ENCODE measurements around the gene LMCD1. TPM values are rescaled to one million over a fixed set of nuclear protein-coding genes. Genes with fewer than 3 reads are reported as not detected.

Gene LMCD1
- total and polyA plus RNA-seq, 2 donors: 7.8 to 34.7 TPM

GRCh38 chr3:8499181-8499611 is 2.4 kb upstream of the LMCD1 start:
- 73% methylated on average over 1 of the region's 1 CpG for WGBS
- no peak overlapping the region for H3K27ac ChIP-seq (ENCODE audit: low read depth in 1 of 2, low read length in 1 of 2)
- H3K4me3 ChIP-seq (ENCODE audit: low read length in 2 of 2): no peak overlapping the region
- H3K36me3 ChIP-seq (ENCODE audit: control insufficient read depth in 2 of 2, insufficient read depth in 2 of 2, low read length in 1 of 2): no peaks in the 10 kb centered on the region
- H3K4me1 ChIP-seq (ENCODE audit: control insufficient read depth in 2 of 2, insufficient read depth in 2 of 2, low read length in 2 of 2): peaks cover 0 to 9% of the 10 kb centered on the region in 2 donors
- no peaks in the 10 kb centered on the region for H3K9me3 ChIP-seq (ENCODE audit: control insufficient read depth in 2 of 2, insufficient read depth in 1 of 2, low read length in 1 of 2)
- H3K27me3 ChIP-seq (ENCODE audit: control insufficient read depth in 2 of 2, insufficient read depth in 1 of 2, low read length in 1 of 2): peaks cover 0 to 6% of the 10 kb centered on the region in 2 donors
- DNase-seq (ENCODE audit: low read depth in 6 of 9, low spot score in 9 of 9): no peak

DNA sequence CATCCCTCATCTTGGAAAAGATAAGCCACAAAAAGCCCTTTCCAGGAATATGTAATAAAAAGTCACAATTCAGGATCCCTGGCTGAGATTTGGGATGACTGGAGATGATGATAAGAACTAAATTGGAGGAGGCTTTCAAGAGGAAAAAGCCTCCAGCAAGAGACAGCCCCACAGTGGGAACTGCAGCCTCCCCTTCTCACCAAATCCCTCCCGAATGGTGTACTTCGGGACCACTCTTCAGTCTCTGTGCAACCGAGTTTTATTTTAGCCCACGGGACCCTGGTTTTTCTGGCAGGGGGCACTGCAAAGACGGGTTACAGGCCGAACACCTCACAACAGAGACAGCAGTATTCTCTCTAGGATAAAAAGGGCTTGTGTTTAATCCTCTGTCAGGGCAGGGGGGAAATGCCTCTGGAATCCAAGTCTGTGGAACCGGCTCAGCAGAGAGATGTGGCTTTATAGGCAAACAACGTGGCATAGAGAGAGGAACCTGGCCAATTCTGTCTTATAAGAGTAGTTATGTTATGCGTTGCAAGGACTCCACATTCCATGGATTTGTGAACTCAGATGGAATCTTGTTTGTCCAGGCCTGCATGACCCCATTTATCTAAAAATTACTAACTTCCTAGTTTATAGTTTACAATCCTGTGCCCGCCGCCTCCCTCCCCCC is 1.2 kb upstream of the LMCD1 start:
- H3K9me3 ChIP-seq (ENCODE audit: control insufficient read depth in 2 of 2, insufficient read depth in 1 of 2, low read length in 1 of 2): no peaks in the 10 kb centered on the region
- peaks cover 0 to 14% of the 10 kb centered on the region in 2 donors for H3K4me1 ChIP-seq (ENCODE audit: control insufficient read depth in 2 of 2, insufficient read depth in 2 of 2, low read length in 2 of 2)
- peaks cover 0 to 6% of the 10 kb centered on the region in 2 donors for H3K27me3 ChIP-seq (ENCODE audit: control insufficient read depth in 2 of 2, insufficient read depth in 1 of 2, low read length in 1 of 2)
- no peak overlapping the region for H3K27ac ChIP-seq (ENCODE audit: low read depth in 1 of 2, low read length in 1 of 2)
- 74% methylated on average over 11 of the region's 11 CpGs for WGBS
- H3K4me3 ChIP-seq (ENCODE audit: low read length in 2 of 2): no peak overlapping the region
- H3K36me3 ChIP-seq (ENCODE audit: control insufficient read depth in 2 of 2, insufficient read depth in 2 of 2, low read length in 1 of 2): no peaks in the 10 kb centered on the region
- DNase-seq (ENCODE audit: low read depth in 6 of 9, low spot score in 9 of 9): no peak

GRCh38 chr3:8500989-8501370 is 643 bp upstream of the LMCD1 start:
- H3K27me3 ChIP-seq (ENCODE audit: control insufficient read depth in 2 of 2, insufficient read depth in 1 of 2, low read length in 1 of 2): peaks cover 0 to 6% of the 10 kb centered on the region in 2 donors
- peaks cover 0 to 19% of the 10 kb centered on the region in 2 donors for H3K4me1 ChIP-seq (ENCODE audit: control insufficient read depth in 2 of 2, insufficient read depth in 2 of 2, low read length in 2 of 2)
- no peaks in the 10 kb centered on the region for H3K9me3 ChIP-seq (ENCODE audit: control insufficient read depth in 2 of 2, insufficient read depth in 1 of 2, low read length in 1 of 2)
- peak in 1 of 9 donors; percentile 26 for DNase-seq (ENCODE audit: low read depth in 6 of 9, low spot score in 9 of 9)
- no peaks in the 10 kb centered on the region for H3K36me3 ChIP-seq (ENCODE audit: control insufficient read depth in 2 of 2, insufficient read depth in 2 of 2, low read length in 1 of 2)
- 26% methylated on average over 8 of the region's 8 CpGs for WGBS
- peak overlapping the region; percentile 45 to 49 for H3K4me3 ChIP-seq (ENCODE audit: low read length in 2 of 2)
- H3K27ac ChIP-seq (ENCODE audit: low read depth in 1 of 2, low read length in 1 of 2): peak overlapping the region in 1 of 2 donors; percentile 55

DNA sequence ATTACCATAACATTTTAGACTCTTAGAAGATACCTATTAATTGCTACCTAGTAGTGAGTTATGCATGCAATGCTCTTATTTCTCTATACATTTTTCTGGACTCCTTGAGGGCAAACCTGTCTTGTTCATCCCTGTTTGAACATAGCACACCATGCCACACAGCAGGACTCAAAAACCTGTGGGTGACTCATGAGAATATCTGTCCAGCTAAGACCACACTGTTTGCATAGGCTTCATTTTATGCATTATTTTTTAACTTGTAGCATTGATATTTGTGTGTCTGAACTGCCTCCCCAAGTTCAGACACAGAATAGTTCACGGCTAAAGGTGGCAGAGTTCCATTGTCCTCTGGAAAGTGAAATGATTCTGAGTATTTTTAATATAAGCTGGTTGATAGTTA is 1.8 kb downstream of the LMCD1 start:
- no peak overlapping the region for H3K27ac ChIP-seq (ENCODE audit: low read depth in 1 of 2, low read length in 1 of 2)
- peaks cover 0 to 6% of the 10 kb centered on the region in 2 donors for H3K27me3 ChIP-seq (ENCODE audit: control insufficient read depth in 2 of 2, insufficient read depth in 1 of 2, low read length in 1 of 2)
- DNase-seq (ENCODE audit: low read depth in 6 of 9, low spot score in 9 of 9): no peak
- H3K4me1 ChIP-seq (ENCODE audit: control insufficient read depth in 2 of 2, insufficient read depth in 2 of 2, low read length in 2 of 2): peaks cover 0 to 28% of the 10 kb centered on the region in 2 donors
- H3K36me3 ChIP-seq (ENCODE audit: control insufficient read depth in 2 of 2, insufficient read depth in 2 of 2, low read length in 1 of 2): no peaks in the 10 kb centered on the region
- H3K9me3 ChIP-seq (ENCODE audit: control insufficient read depth in 2 of 2, insufficient read depth in 1 of 2, low read length in 1 of 2): no peaks in the 10 kb centered on the region
- 96% methylated on average over 1 of the region's 1 CpG for WGBS
- no peak overlapping the region for H3K4me3 ChIP-seq (ENCODE audit: low read length in 2 of 2)

DNA sequence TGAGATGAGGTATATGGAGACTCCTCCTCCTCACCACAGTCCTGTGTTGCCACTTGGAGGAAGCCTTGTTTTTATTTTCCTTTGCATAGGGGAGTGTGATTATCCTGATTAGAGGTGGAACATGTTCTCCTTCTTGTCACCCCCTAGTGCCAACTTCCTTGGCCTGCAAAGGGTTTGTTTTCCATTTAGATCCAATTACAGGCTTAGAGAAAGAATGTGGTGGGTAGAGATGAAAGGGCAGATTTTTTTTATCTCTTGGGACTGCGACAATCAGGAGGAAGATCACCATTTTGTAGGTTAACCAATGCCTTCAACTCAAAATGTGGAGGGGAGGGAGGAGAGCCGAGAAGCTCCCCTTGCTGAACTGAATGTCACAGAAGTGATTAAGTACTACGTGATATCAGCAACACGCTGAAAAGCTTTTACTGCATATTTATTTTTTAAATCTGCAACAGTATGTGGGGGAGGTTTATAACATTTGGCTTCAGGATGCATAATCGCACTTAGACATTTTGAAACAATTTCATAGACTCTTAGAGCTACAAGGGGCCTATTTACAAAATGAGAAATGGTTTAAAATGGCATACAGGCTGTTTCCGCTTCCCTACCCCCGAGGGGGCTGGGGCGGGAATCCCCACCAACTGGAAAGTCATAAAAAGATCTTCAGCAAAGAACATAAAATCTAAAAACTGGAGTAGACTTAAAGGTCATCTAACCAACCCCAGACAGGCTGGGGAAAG is 2.4 kb downstream of the LMCD1 start:
- Histone ChIP-seq H3K9me3 (ENCODE audit: control insufficient read depth in 2 of 2, insufficient read depth in 1 of 2, low read length in 1 of 2) (no peaks in the 10 kb centered on the region), H3K36me3 (ENCODE audit: control insufficient read depth in 2 of 2, insufficient read depth in 2 of 2, low read length in 1 of 2) (no peaks in the 10 kb centered on the region), H3K27ac (ENCODE audit: low read depth in 1 of 2, low read length in 1 of 2) (peak overlapping the region in 1 of 2 donors; percentile 26), H3K27me3 (ENCODE audit: control insufficient read depth in 2 of 2, insufficient read depth in 1 of 2, low read length in 1 of 2) (peaks cover 0 to 6% of the 10 kb centered on the region in 2 donors), H3K4me1 (ENCODE audit: control insufficient read depth in 2 of 2, insufficient read depth in 2 of 2, low read length in 2 of 2) (peaks cover 0 to 28% of the 10 kb centered on the region in 2 donors), H3K4me3 (ENCODE audit: low read length in 2 of 2) (no peak overlapping the region)
- no peak for DNase-seq (ENCODE audit: low read depth in 6 of 9, low spot score in 9 of 9)
- WGBS: 89% methylated on average over 8 of the region's 8 CpGs

GRCh38 chr3:8504611-8504973 is 3.0 kb downstream of the LMCD1 start:
- WGBS: 88% methylated on average over 4 of the region's 4 CpGs
- DNase-seq (ENCODE audit: low read depth in 6 of 9, low spot score in 9 of 9): no peak
- H3K27me3 ChIP-seq (ENCODE audit: control insufficient read depth in 2 of 2, insufficient read depth in 1 of 2, low read length in 1 of 2): peaks cover 0 to 6% of the 10 kb centered on the region in 2 donors
- H3K4me1 ChIP-seq (ENCODE audit: control insufficient read depth in 2 of 2, insufficient read depth in 2 of 2, low read length in 2 of 2): peaks cover 0 to 28% of the 10 kb centered on the region in 2 donors
- no peak overlapping the region for H3K4me3 ChIP-seq (ENCODE audit: low read length in 2 of 2)
- peak overlapping the region in 1 of 2 donors; percentile 14 for H3K27ac ChIP-seq (ENCODE audit: low read depth in 1 of 2, low read length in 1 of 2)
- no peaks in the 10 kb centered on the region for H3K9me3 ChIP-seq (ENCODE audit: control insufficient read depth in 2 of 2, insufficient read depth in 1 of 2, low read length in 1 of 2)
- H3K36me3 ChIP-seq (ENCODE audit: control insufficient read depth in 2 of 2, insufficient read depth in 2 of 2, low read length in 1 of 2): no peaks in the 10 kb centered on the region

- no peak for DNase-seq (ENCODE audit: low read depth in 6 of 9, low spot score in 9 of 9)
- H3K27ac ChIP-seq (ENCODE audit: low read depth in 1 of 2, low read length in 1 of 2): no peak overlapping the region
These were observed 4.0 kb downstream of the LMCD1 start for GRCh38 chr3:8505621-8506020.

DNA sequence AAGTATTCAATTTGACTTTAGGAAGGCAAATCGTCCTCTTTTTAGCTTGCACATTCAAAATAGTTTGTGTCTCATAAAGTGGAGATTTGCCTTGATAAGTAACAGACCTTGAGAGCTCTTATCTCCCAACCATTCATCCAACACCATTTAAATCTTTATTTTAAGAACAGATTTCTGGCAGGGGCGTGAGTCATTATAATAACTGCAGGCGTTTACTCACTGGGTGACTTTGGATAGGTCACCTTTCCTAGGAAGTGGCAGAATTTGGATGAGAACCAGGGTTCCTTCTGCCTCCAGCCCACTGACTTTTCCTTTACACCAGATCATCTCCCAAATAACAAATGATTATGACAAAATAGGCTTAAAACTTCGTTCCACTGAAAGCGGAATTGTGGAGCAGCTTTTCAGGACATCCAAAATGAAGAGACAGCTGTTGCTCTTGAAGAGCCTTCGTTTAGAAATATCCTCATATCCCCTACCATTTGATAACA is 5.0 kb downstream of the LMCD1 start:
- no peak overlapping the region for H3K4me3 ChIP-seq (ENCODE audit: low read length in 2 of 2)
- 87% methylated on average over 6 of the region's 6 CpGs for WGBS
- peaks cover 0 to 23% of the 10 kb centered on the region in 2 donors for H3K4me1 ChIP-seq (ENCODE audit: control insufficient read depth in 2 of 2, insufficient read depth in 2 of 2, low read length in 2 of 2)

More at GRCh38 chr3:8505621-8506020, 4.0 kb downstream of the LMCD1 start:
- H3K36me3 ChIP-seq (ENCODE audit: control insufficient read depth in 2 of 2, insufficient read depth in 2 of 2, low read length in 1 of 2): no peaks in the 10 kb centered on the region
- WGBS: 89% methylated on average over 3 of the region's 3 CpGs
- no peaks in the 10 kb centered on the region for H3K9me3 ChIP-seq (ENCODE audit: control insufficient read depth in 2 of 2, insufficient read depth in 1 of 2, low read length in 1 of 2)
- peaks cover 0 to 6% of the 10 kb centered on the region in 2 donors for H3K27me3 ChIP-seq (ENCODE audit: control insufficient read depth in 2 of 2, insufficient read depth in 1 of 2, low read length in 1 of 2)
- H3K4me1 ChIP-seq (ENCODE audit: control insufficient read depth in 2 of 2, insufficient read depth in 2 of 2, low read length in 2 of 2): peaks cover 0 to 28% of the 10 kb centered on the region in 2 donors
- no peak overlapping the region for H3K4me3 ChIP-seq (ENCODE audit: low read length in 2 of 2)

GRCh38 chr3:8507496-8507895 is 5.9 kb downstream of the LMCD1 start:
- Histone ChIP-seq H3K4me1 (ENCODE audit: control insufficient read depth in 2 of 2, insufficient read depth in 2 of 2, low read length in 2 of 2) (peaks cover 0 to 20% of the 10 kb centered on the region in 2 donors), H3K27me3 (ENCODE audit: control insufficient read depth in 2 of 2, insufficient read depth in 1 of 2, low read length in 1 of 2) (no peaks in the 10 kb centered on the region), H3K36me3 (ENCODE audit: control insufficient read depth in 2 of 2, insufficient read depth in 2 of 2, low read length in 1 of 2) (no peaks in the 10 kb centered on the region), H3K9me3 (ENCODE audit: control insufficient read depth in 2 of 2, insufficient read depth in 1 of 2, low read length in 1 of 2) (no peaks in the 10 kb centered on the region), H3K27ac (ENCODE audit: low read depth in 1 of 2, low read length in 1 of 2) (no peak overlapping the region), H3K4me3 (ENCODE audit: low read length in 2 of 2) (no peak overlapping the region)
- no peak for DNase-seq (ENCODE audit: low read depth in 6 of 9, low spot score in 9 of 9)
- 67% methylated on average over 3 of the region's 3 CpGs for WGBS

More for the DNA sequence above, 5.0 kb downstream of the LMCD1 start:
- Histone ChIP-seq H3K36me3 (ENCODE audit: control insufficient read depth in 2 of 2, insufficient read depth in 2 of 2, low read length in 1 of 2) (no peaks in the 10 kb centered on the region), H3K9me3 (ENCODE audit: control insufficient read depth in 2 of 2, insufficient read depth in 1 of 2, low read length in 1 of 2) (no peaks in the 10 kb centered on the region), H3K27me3 (ENCODE audit: control insufficient read depth in 2 of 2, insufficient read depth in 1 of 2, low read length in 1 of 2) (peaks cover 0 to 1% of the 10 kb centered on the region in 2 donors), H3K27ac (ENCODE audit: low read depth in 1 of 2, low read length in 1 of 2) (no peak overlapping the region)
- no peak for DNase-seq (ENCODE audit: low read depth in 6 of 9, low spot score in 9 of 9)

All from thymus (tissue), 11 donors.